ENCODE results near the gene RPL14.

RPL14 gene

DNA sequence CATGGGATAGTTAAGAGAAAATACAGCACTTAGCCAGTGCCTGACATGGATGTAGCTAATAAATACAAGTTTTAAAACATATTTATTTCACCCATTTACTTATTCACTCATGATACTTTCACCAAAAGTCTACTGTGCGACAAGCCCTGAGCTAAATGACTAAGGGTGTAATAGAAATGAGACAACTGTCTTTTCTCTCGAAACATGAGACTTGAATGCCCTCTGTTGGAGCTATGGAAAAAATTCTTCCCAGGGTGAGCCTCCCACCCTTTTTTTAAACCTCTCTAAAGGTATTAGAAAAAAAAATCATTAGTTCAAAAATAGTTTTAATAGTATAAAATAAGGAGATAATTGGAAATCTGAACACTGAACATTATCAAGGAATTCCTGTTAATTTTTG is 24.3 kb upstream of the RPL14 start:
- DNase-seq (ENCODE audit: low read depth): no peak
- no peak overlapping the region for H3K4me3 ChIP-seq (ENCODE audit: low read depth, low read length)
- TF ChIP-seq, protein P1, sequence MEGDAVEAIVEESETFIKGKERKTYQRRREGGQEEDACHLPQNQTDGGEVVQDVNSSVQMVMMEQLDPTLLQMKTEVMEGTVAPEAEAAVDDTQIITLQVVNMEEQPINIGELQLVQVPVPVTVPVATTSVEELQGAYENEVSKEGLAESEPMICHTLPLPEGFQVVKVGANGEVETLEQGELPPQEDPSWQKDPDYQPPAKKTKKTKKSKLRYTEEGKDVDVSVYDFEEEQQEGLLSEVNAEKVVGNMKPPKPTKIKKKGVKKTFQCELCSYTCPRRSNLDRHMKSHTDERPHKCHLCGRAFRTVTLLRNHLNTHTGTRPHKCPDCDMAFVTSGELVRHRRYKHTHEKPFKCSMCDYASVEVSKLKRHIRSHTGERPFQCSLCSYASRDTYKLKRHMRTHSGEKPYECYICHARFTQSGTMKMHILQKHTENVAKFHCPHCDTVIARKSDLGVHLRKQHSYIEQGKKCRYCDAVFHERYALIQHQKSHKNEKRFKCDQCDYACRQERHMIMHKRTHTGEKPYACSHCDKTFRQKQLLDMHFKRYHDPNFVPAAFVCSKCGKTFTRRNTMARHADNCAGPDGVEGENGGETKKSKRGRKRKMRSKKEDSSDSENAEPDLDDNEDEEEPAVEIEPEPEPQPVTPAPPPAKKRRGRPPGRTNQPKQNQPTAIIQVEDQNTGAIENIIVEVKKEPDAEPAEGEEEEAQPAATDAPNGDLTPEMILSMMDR (IDR thresholded peaks at IDR 0.05; ENCODE audit: insufficient read depth, low read depth, low read length, missing control alignments): no peak

- no peak overlapping the region for H3K4me3 ChIP-seq (ENCODE audit: low read depth, low read length)
- TF ChIP-seq, protein P1 (IDR thresholded peaks at IDR 0.05; ENCODE audit: insufficient read depth, low read depth, low read length, missing control alignments): no peak
- DNase-seq (ENCODE audit: low read depth): no peak
Measured at GRCh38 chr3:40437889-40438288, 19.2 kb upstream of the RPL14 start.

- no peak for DNase-seq (ENCODE audit: low read depth)
- TF ChIP-seq, protein P1 (IDR thresholded peaks at IDR 0.05; ENCODE audit: insufficient read depth, low read depth, low read length, missing control alignments): no peak
- no peak overlapping the region for H3K4me3 ChIP-seq (ENCODE audit: low read depth, low read length)
Measured at GRCh38 chr3:40445062-40445461, 12.1 kb upstream of the RPL14 start.

- no peak overlapping the region for H3K4me3 ChIP-seq (ENCODE audit: low read depth, low read length)
- TF ChIP-seq, protein P1 (IDR thresholded peaks at IDR 0.05; ENCODE audit: insufficient read depth, low read depth, low read length, missing control alignments): no peak
- no peak for DNase-seq (ENCODE audit: low read depth)
Measured at GRCh38 chr3:40445880-40446279, 11.3 kb upstream of the RPL14 start.

DNA sequence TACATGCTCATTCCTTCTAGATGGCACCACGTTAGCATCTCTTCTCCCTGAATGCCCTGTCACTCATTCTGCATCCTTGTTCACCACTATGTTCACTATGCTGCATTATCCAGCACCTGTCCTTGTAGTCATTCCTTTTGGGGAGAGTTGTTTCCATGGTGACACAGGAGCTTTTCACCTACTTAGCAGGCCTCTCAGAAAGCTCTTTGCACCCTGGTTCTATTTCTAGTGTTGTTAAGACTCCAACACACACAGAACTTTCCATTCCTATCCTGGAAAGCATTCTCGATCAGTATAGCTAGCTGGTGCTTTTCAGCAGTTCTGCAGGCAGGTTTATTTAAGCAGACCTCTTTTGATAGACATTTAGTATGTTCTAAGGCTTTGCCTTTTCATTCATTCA is 6.7 kb upstream of the RPL14 start:
- no peak overlapping the region for H3K4me3 ChIP-seq (ENCODE audit: low read depth, low read length)
- no peak for DNase-seq (ENCODE audit: low read depth)
- TF ChIP-seq, protein P1 (IDR thresholded peaks at IDR 0.05; ENCODE audit: insufficient read depth, low read depth, low read length, missing control alignments): no peak

DNA sequence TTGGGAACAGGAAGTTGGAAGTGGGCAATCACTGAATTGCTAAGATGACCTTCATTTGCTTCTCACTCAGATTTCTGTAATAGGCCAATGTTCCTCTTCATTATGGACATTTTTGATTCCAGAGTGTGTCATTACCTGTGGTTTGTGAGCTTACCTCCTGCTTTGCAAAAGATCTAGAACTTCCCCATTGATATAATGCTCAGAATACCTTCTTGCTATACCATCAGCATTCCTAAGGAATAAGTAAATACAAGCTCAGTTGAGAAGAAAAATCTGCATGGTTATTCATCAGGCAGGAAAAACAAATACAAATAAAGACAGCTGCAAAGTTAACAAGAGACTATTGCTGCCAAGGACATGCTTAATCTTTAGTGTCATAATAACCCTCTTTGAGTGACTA is 5.6 kb upstream of the RPL14 start:
- H3K4me3 ChIP-seq (ENCODE audit: low read depth, low read length): no peak overlapping the region
- no peak for DNase-seq (ENCODE audit: low read depth)

DNA sequence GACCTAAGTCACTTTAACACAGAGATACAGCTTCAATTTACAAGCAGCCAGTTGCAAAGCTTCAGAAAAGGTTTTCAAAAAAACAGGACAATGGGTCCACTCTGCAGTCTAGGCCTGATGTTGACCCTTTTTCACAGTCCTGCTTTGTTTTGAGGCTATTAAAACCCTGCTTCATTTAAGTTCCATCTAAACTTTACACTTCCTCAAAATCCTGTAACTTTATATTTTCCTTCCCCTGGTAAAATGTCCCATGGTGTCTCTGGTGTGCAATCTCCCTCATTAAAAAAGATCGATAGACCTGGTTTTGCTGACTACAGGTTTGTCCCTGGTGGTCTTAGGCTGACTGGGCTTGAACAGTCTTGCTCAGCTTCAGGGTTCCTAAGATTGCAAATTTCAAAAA is 5.1 kb upstream of the RPL14 start:
- H3K4me3 ChIP-seq (ENCODE audit: low read depth, low read length): peak overlapping the region; percentile 73
- DNase-seq (ENCODE audit: low read depth): no peak

More for the DNA sequence above, 5.6 kb upstream of the RPL14 start:
- TF ChIP-seq, protein P1 (IDR thresholded peaks at IDR 0.05; ENCODE audit: insufficient read depth, low read depth, low read length, missing control alignments): no peak

More for the DNA sequence above, 5.1 kb upstream of the RPL14 start:
- TF ChIP-seq, protein P1 (IDR thresholded peaks at IDR 0.05; ENCODE audit: insufficient read depth, low read depth, low read length, missing control alignments): no peak

All from GM12865 (cell line).